HepG2 (cell line): ENCODE data around the gene HNRNPR. TPM values are rescaled to one million over a fixed set of nuclear protein-coding genes. Genes with fewer than 3 reads are reported as not detected.

Experiments
- ATAC-seq: fragments of 200-7000 bp; cut with Tn5 transposase; 3 replicates; pipeline ENCODE4 v1.9.1; 2020; ENCODE audit warnings: mild to moderate bottlenecking, moderate library complexity
- BruUV-seq: library from RNA; stranded (reverse); fragments of 400-500 nt; replicated peaks from 2 replicates; lab custom pipeline; 2021; lab: Mats Ljungman, UMichigan
- CTCF ChIA-PET: fragments of 300-600 bp; formaldehyde crosslinking; extraction: SDS; loops from one replicate; lab custom pipeline; 2021; ENCODE audit warnings: low total read pairs, inconsistent platforms, low intra/inter-chr PET ratio; lab: Yijun Ruan, JAX
- POLR2A ChIA-PET: fragments of 350-600 bp; sonication (Branson Sonifier 250); formaldehyde crosslinking; loops from one replicate; lab custom pipeline; 2020; ENCODE audit warnings: antibody characterized with exemption, inconsistent platforms; lab: Yijun Ruan, JAX
- DNase-seq: peaks from one replicate; pipeline ENCODE4 v3.0.0-alpha.2; 2015; ENCODE audit warnings: low spot score
- FAIRE-seq: peaks from 3 replicates; lab custom pipeline; 2011; peaks lifted over from hg19 to GRCh38; lab: Jason Lieb, UNC
- H2AFZ ChIP-seq: one replicate; pipeline ENCODE4 v1.6.1; 2011; ENCODE audit warnings: low read length, inconsistent platforms
- H3K27ac ChIP-seq: fragments of 300-600 bp; 3 replicates; pipeline ENCODE4 v1.8.0; 2011; ENCODE audit warnings: mixed run types, mild to moderate bottlenecking, mixed read lengths, low read length, inconsistent platforms; ENCODE audit not compliant: insufficient read depth; ENCODE audit errors: extremely low read length
- H3K27me3 ChIP-seq, 2 experiments: fragments of 200-600 bp in 1 of 2; 2 replicates in 1 of 2; 3 replicates in 1 of 2; pipeline versions ENCODE4 v1.6.0 to v1.8.0; 2011; ENCODE audit warnings: low read length in 2 of 2, mild to moderate bottlenecking in 2 of 2, moderate library complexity in 2 of 2, inconsistent platforms in 1 of 2; ENCODE audit not compliant: insufficient read depth in 2 of 2, control insufficient read depth in 1 of 2
- H3K36me3 ChIP-seq, 2 experiments: fragments of 200-600 bp in 1 of 2; replicated peaks in 1 of 2; 2 replicates in 1 of 2; 3 replicates in 1 of 2; pipeline versions ENCODE4 v1.5.1 to v1.8.0; 2011; ENCODE audit warnings: low read length in 2 of 2, inconsistent platforms in 1 of 2; ENCODE audit not compliant: insufficient read depth in 2 of 2, control insufficient read depth in 1 of 2
- H3K4me1 ChIP-seq: 2 replicates; pipeline ENCODE4 v1.5.1; 2012; ENCODE audit warnings: low read length, inconsistent platforms; ENCODE audit not compliant: insufficient read depth
- H3K4me2 ChIP-seq: 2 replicates; pipeline ENCODE4 v1.6.0; 2011; ENCODE audit warnings: low read depth, low read length, inconsistent platforms
- H3K4me3 ChIP-seq, 3 experiments: fragments of 200-600 bp in 1 of 3; sonication (generic), shearing (Covaris generic) in 1 of 3; replicated peaks in 1 of 3; 2 replicates each; pipeline ENCODE4 v1.5.1; 2011 to 2016; ENCODE audit warnings: low read length in 3 of 3, inconsistent platforms in 2 of 3, low read depth in 2 of 3, mild to moderate bottlenecking in 2 of 3, control low read depth in 1 of 3, mixed read lengths in 1 of 3; ENCODE audit not compliant: insufficient read depth in 1 of 3
- H3K79me2 ChIP-seq: one replicate; pipeline ENCODE4 v1.6.1; 2011; ENCODE audit warnings: low read length, inconsistent platforms; ENCODE audit not compliant: insufficient read depth
- H3K9ac ChIP-seq: 2 replicates; pipeline ENCODE4 v1.6.0; 2011; ENCODE audit warnings: mild to moderate bottlenecking, low read depth, low read length, inconsistent platforms; ENCODE audit not compliant: insufficient read depth
- H3K9me3 ChIP-seq: 2 replicates; pipeline ENCODE4 v1.5.1; 2012; ENCODE audit warnings: mild to moderate bottlenecking, low read length
- H4K20me1 ChIP-seq: 2 replicates; pipeline ENCODE4 v1.6.0; 2011; ENCODE audit warnings: inconsistent platforms, mild to moderate bottlenecking, low read length, moderate library complexity; ENCODE audit not compliant: insufficient read depth
- AGO2 ChIP-seq: fragments of 200-400 bp; formaldehyde crosslinking; optimal IDR thresholded peaks from 2 replicates; pipeline ENCODE3; 2017; ENCODE audit warnings: mild to moderate bottlenecking, low read depth, low read length, moderate library complexity
- ARID4A ChIP-seq: sonication (generic); formaldehyde crosslinking; IDR thresholded peaks from 2 replicates; pipeline ENCODE4 v1.5.0; 2020; ENCODE audit warnings: mild to moderate bottlenecking, missing genetic modification reagents, borderline replicate concordance
- ATM ChIP-seq: fragments of 450-650 bp; IDR thresholded peaks from 2 replicates; pipeline ENCODE4 v1.7.1; 2017; ENCODE audit warnings: mild to moderate bottlenecking, borderline replicate concordance
- BORCS8-MEF2B ChIP-seq: sonication (generic); formaldehyde crosslinking; IDR thresholded peaks from 2 replicates; pipeline ENCODE4 v1.8.0; 2022; ENCODE audit warnings: mild to moderate bottlenecking, missing genetic modification reagents
- GFI1 ChIP-seq: sonication (generic); formaldehyde crosslinking; IDR thresholded peaks from 2 replicates; pipeline ENCODE4 v1.5.0; 2020; ENCODE audit warnings: missing genetic modification reagents, mild to moderate bottlenecking, borderline replicate concordance
- KDM5B ChIP-seq: sonication (generic); formaldehyde crosslinking; IDR thresholded peaks from 2 replicates; pipeline ENCODE4 v1.4.0; 2020; ENCODE audit warnings: missing genetic modification reagents, mild to moderate bottlenecking, borderline replicate concordance
- PHB2 ChIP-seq: fragments of 450-650 bp; IDR thresholded peaks from 2 replicates; pipeline ENCODE4 v1.6.1; 2018; ENCODE audit not compliant: partially characterized antibody
- PPARG ChIP-seq: conservative IDR thresholded peaks from 2 replicates; pipeline ENCODE4 v1.6.1; 2016; ENCODE audit warnings: missing biosample characterization, missing genetic modification reagents
- PRDM10 ChIP-seq: sonication (generic); formaldehyde crosslinking; IDR thresholded peaks from 2 replicates; pipeline ENCODE4 v1.4.0; 2020; ENCODE audit warnings: low read depth, missing genetic modification reagents
- REPIN1 ChIP-seq: sonication (generic); formaldehyde crosslinking; IDR thresholded peaks from 2 replicates; pipeline ENCODE4 v1.8.0; 2022; ENCODE audit warnings: missing genetic modification reagents, low read depth, mild to moderate bottlenecking, borderline replicate concordance
- TERF1 ChIP-seq: sonication (generic); formaldehyde crosslinking; IDR thresholded peaks from 2 replicates; pipeline ENCODE4 v1.8.0; 2022; ENCODE audit warnings: mild to moderate bottlenecking, missing genetic modification reagents, moderate library complexity
- TSC22D2 ChIP-seq: sonication (generic); formaldehyde crosslinking; IDR thresholded peaks from 2 replicates; pipeline ENCODE4 v1.5.1; 2020; ENCODE audit warnings: missing genetic modification reagents, mild to moderate bottlenecking, borderline replicate concordance
- ZNF556 ChIP-seq: sonication (generic); formaldehyde crosslinking; IDR thresholded peaks from 2 replicates; pipeline ENCODE4 v1.4.0; 2020; ENCODE audit warnings: mild to moderate bottlenecking, missing genetic modification reagents, borderline replicate concordance
- ZSCAN5A ChIP-seq: sonication (generic); formaldehyde crosslinking; IDR thresholded peaks from 2 replicates; pipeline ENCODE4 v1.8.0; 2022; ENCODE audit warnings: mild to moderate bottlenecking, missing genetic modification reagents, borderline replicate concordance
- WGBS: methylation state at CpG from one replicate; pipeline ENCODE4 v1.1.6; 2017; ENCODE audit warnings: low lambda C conversion rate; 5-methylcytosine and 5-hydroxymethylcytosine counted together
- in situ Hi-C: cut with HindIII; loops from 2 replicates; pipeline ENCODE4 v1.10.0; 2017; ENCODE audit warnings: low pct_unique_long_range_greater_than_20kb; ENCODE audit not compliant: extremely low pct_ligation_motif_present
- intact Hi-C: fragments of 100-400 bp; cut with micrococcal nuclease; formaldehyde crosslinking; loops from one replicate; pipeline ENCODE4 v1.10.0; 2022; ENCODE audit not compliant: unreplicated experiment
- polyA plus RNA-seq, 8 experiments: library from polyadenylated mRNA; depleted of rRNA in 3 of 8; stranded (reverse) in 7 of 8; unstranded in 1 of 8; fragments of >200 nt; fragmentation: Illumina TruSeq in 4 of 8; extraction: Trizol in 4 of 8; gene quantifications; 2 replicates each; pipeline versions ENCODE4 v1.2.1 to v1.2.3, GENCODE V29; 2011 to 2016; ENCODE audit warnings: low read depth in 4 of 8, missing spikeins in 1 of 8, mixed read lengths in 1 of 8; ENCODE audit not compliant: insufficient read depth in 1 of 8
- total RNA-seq, 5 experiments: library from RNA; depleted of rRNA; stranded (reverse); fragments of >200 nt; fragmentation: Illumina TruSeq; extraction: Trizol; gene quantifications; 2 replicates each; pipeline ENCODE4 v1.2.3, GENCODE V29; 2016; ENCODE audit warnings: low read depth in 1 of 5

HNRNPR gene
- total and polyA plus RNA-seq, 2 of the 13 experiments (the other 11 are each of a cell fraction or from before 2014, with no cell fraction given) = 133 to 216 TPM

- no peak for ATAC-seq
- H3K4me3 ChIP-seq = no peak overlapping the region
- in situ Hi-C loops = no loop called here
- intact Hi-C loops = no loop called here
- H2AFZ ChIP-seq = no peak overlapping the region
- 100% methylated on average over 1 of the region's 1 CpG for WGBS
- POLR2A ChIA-PET = interaction anchor here (2.0 to 2.6 kb wide), 2 partner anchors 14 to 37 kb away, joined by 4 to 8 read pairs; partner anchors contain the start of gene HNRNPR
- H3K4me1 ChIP-seq = 0 out of 2 replicates have a peak, but pooled peaks cover 8% of the 10 kb centered on the region
- no peak for DNase-seq
- no peak overlapping the region for H3K9ac ChIP-seq
- H3K4me2 ChIP-seq = no peak overlapping the region
- peaks cover 71% of the 10 kb centered on the region for H3K79me2 ChIP-seq
- peaks cover 21% of the 10 kb centered on the region for H4K20me1 ChIP-seq
- FAIRE-seq = no peak
- H3K27ac ChIP-seq = no peak overlapping the region
- peaks cover 16 to 81% of the 10 kb centered on the region in 2 experiments for H3K36me3 ChIP-seq
- CTCF ChIA-PET = no interaction called here
- H3K9me3 ChIP-seq = no peaks in the 10 kb centered on the region
- BruUV-seq = no TSS peak
- no peaks in the 10 kb centered on the region for H3K27me3 ChIP-seq
- no peak for TF ChIP-seq ZSCAN5A (CRISPR knock-in tag)
- no peak for TF ChIP-seq KDM5B (CRISPR knock-in tag)
- TF ChIP-seq REPIN1 (CRISPR knock-in tag) = no peak
- TF ChIP-seq PRDM10 (CRISPR knock-in tag) = no peak
- TF ChIP-seq ATM = no peak
- no peak for TF ChIP-seq BORCS8-MEF2B
- TF ChIP-seq AGO2 = peak; percentile 6
- TF ChIP-seq TERF1 (CRISPR knock-in tag) = no peak
- no peak for TF ChIP-seq PPARG (CRISPR knock-in tag)
- no peak for TF ChIP-seq ARID4A (CRISPR knock-in tag)
- no peak for TF ChIP-seq PHB2
- TF ChIP-seq GFI1 (CRISPR knock-in tag) = no peak
- no peak for TF ChIP-seq ZNF556 (CRISPR knock-in tag)
- no peak for TF ChIP-seq TSC22D2
Measured at GRCh38 chr1:23330846-23331245, 13.2 kb downstream of the HNRNPR start.
